ENCODE data around the gene RAD9A.

RAD9A gene

GRCh38 chr11:67366961-67367760 is 24.6 kb upstream of the RAD9A start:
- H3K4me3 Mint-ChIP-seq, result no peak overlapping the region
- no peak overlapping the region for H3K27ac Mint-ChIP-seq
- H3K27me3 Mint-ChIP-seq, result peaks cover 34% of the 10 kb centered on the region
- H3K9me3 Mint-ChIP-seq, result no peaks in the 10 kb centered on the region
- H3K4me1 Mint-ChIP-seq (ENCODE audit: low read depth), result peaks cover 85% of the 10 kb centered on the region
- peaks cover 15% of the 10 kb centered on the region for H3K36me3 Mint-ChIP-seq (ENCODE audit: low read depth)
- intact Hi-C loops (cut with micrococcal nuclease), result no loop called here

- Mint-ChIP-seq H3K36me3 (ENCODE audit: low read depth) (peaks cover 15% of the 10 kb centered on the region), H3K27ac (no peak overlapping the region), H3K4me1 (ENCODE audit: low read depth) (peaks cover 85% of the 10 kb centered on the region), H3K9me3 (no peaks in the 10 kb centered on the region), H3K27me3 (peaks cover 34% of the 10 kb centered on the region), H3K4me3 (no peak overlapping the region)
- intact Hi-C loops (cut with micrococcal nuclease), result no loop called here
Observed at GRCh38 chr11:67367761-67368227, 24.0 kb upstream of the RAD9A start.

GRCh38 chr11:67368621-67369020 is 23.2 kb upstream of the RAD9A start:
- H3K4me1 Mint-ChIP-seq (ENCODE audit: low read depth), result peaks cover 81% of the 10 kb centered on the region
- H3K27me3 Mint-ChIP-seq, result peaks cover 34% of the 10 kb centered on the region
- H3K4me3 Mint-ChIP-seq, result no peak overlapping the region
- H3K27ac Mint-ChIP-seq, result no peak overlapping the region
- H3K9me3 Mint-ChIP-seq, result no peaks in the 10 kb centered on the region
- intact Hi-C loops (cut with micrococcal nuclease), result no loop called here
- H3K36me3 Mint-ChIP-seq (ENCODE audit: low read depth), result peaks cover 15% of the 10 kb centered on the region

GRCh38 chr11:67369275-67369674 is 22.5 kb upstream of the RAD9A start:
- no peaks in the 10 kb centered on the region for H3K9me3 Mint-ChIP-seq
- no peak overlapping the region for H3K4me3 Mint-ChIP-seq
- H3K27me3 Mint-ChIP-seq, result peaks cover 34% of the 10 kb centered on the region
- peaks cover 15% of the 10 kb centered on the region for H3K36me3 Mint-ChIP-seq (ENCODE audit: low read depth)
- intact Hi-C loops (cut with micrococcal nuclease), result no loop called here
- no peak overlapping the region for H3K27ac Mint-ChIP-seq
- H3K4me1 Mint-ChIP-seq (ENCODE audit: low read depth), result peaks cover 83% of the 10 kb centered on the region

DNA sequence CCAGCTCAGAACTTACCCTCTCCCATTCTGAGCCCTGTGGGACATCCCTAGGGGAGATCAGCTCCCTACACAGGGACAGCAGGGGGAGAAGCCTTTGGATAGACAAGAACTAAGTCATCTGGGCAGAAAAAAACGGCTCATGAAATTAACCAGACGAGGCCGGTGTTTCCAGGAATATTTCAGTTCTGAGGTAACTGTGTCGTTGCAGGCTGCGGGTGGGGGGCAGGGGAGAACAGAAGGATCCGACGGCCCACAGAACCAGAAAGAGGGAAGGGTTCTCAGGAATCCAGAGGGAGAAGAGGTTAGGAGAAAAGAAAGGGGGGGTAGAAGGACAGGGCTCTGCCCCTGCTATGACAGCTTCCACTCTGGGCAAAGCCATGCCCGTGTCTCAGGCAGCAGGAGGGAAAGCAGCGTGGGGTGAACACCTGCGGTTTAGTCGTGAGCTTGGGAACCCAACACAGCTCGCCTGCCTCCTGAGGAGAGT is 21.9 kb upstream of the RAD9A start:
- intact Hi-C loops (cut with micrococcal nuclease), result no loop called here
- H3K27me3 Mint-ChIP-seq, result peaks cover 37% of the 10 kb centered on the region
- peaks cover 84% of the 10 kb centered on the region for H3K4me1 Mint-ChIP-seq (ENCODE audit: low read depth)
- H3K4me3 Mint-ChIP-seq, result no peak overlapping the region
- H3K27ac Mint-ChIP-seq, result no peak overlapping the region
- H3K9me3 Mint-ChIP-seq, result no peaks in the 10 kb centered on the region
- H3K36me3 Mint-ChIP-seq (ENCODE audit: low read depth), result peaks cover 10% of the 10 kb centered on the region

DNA sequence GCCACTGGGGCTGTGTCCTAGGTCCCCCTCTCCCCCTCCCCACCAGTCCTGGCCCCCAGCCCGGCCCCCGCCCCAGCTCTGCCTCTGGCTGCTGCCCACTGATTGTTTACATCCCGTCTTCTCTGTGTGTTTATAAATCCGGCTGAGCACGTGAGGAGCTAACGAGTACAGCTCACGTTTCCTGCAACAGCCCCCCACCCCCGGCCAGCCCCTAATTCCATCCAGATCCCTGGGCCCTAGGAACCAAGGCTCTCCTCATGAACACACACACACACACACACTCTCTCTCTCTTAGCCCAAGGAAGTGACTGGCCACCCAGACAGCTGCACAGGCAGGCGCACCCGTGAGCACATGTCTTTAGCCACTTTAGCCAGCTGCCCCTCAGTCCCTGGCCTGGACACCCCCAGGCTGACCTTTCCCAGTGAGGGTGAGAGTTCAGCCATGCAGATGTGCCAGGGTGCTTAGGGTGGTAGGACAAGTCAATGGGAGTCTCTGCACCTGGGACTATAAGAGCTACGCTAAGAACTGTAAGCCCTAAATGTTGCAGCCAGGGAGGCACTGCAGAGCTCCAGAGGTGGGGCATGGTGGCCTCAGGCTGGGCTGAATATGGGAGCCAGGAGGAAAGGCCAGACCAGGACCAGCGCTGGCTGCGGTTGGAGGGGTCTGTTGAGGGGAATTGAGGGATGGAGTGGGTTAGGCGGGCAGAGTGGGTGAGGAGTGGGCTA is 21.3 kb upstream of the RAD9A start:
- Mint-ChIP-seq H3K27me3 (peaks cover 39% of the 10 kb centered on the region), H3K9me3 (no peaks in the 10 kb centered on the region), H3K4me3 (no peak overlapping the region), H3K27ac (peak overlapping the region; percentile 29), H3K36me3 (ENCODE audit: low read depth) (peaks cover 3% of the 10 kb centered on the region), H3K4me1 (ENCODE audit: low read depth) (peaks cover 82% of the 10 kb centered on the region)
- intact Hi-C loops (cut with micrococcal nuclease), result no loop called here

DNA sequence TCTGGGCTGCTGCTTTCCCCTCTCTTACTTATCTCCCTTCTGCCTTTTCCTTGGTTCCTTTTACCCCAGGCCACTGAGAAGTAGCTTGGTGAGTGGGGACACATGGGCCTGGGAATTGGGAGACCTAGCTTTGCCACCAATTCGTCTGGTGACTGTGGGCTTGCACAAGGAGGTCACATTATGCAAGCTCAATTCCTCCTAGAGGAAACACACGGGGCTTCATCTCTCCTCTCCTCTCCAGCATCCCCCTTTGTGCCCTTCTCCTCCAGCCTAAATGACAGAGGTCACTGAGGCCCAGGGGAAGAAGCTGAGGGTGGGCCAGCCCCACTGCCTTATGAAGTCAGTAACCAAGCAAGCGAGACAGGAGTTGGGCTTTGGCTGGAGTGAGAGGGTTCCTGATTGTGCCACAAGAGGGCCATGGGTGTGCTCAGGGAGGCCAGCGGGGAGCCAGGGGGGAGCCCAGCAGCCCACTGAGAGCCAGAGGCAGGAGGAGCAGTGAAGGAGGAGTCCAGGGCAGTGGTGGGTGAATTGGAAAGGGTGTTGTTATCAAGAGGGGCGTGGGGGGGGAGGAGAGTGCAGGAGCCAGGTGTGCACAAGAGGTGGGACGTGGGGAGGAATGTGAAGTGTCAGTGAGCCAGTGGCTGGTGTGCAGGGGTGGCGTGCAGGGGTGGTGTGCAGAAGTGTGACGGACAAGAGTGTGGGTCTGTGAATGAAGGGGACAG is 20.4 kb upstream of the RAD9A start:
- Mint-ChIP-seq H3K27ac (peak overlapping the region; percentile 57), H3K4me3 (peak overlapping the region; percentile 70), H3K27me3 (peaks cover 40% of the 10 kb centered on the region), H3K36me3 (ENCODE audit: low read depth) (no peaks in the 10 kb centered on the region), H3K4me1 (ENCODE audit: low read depth) (peaks cover 82% of the 10 kb centered on the region), H3K9me3 (no peaks in the 10 kb centered on the region)
- intact Hi-C loops (cut with micrococcal nuclease), result no loop called here

- intact Hi-C loops (cut with micrococcal nuclease), result no loop called here
- Mint-ChIP-seq H3K4me1 (ENCODE audit: low read depth) (peaks cover 77% of the 10 kb centered on the region), H3K9me3 (no peaks in the 10 kb centered on the region), H3K4me3 (peak overlapping the region; percentile 70), H3K27me3 (peaks cover 41% of the 10 kb centered on the region), H3K27ac (peak overlapping the region; percentile 57), H3K36me3 (ENCODE audit: low read depth) (no peaks in the 10 kb centered on the region)
Observed at GRCh38 chr11:67371911-67372320, 19.9 kb upstream of the RAD9A start.

DNA sequence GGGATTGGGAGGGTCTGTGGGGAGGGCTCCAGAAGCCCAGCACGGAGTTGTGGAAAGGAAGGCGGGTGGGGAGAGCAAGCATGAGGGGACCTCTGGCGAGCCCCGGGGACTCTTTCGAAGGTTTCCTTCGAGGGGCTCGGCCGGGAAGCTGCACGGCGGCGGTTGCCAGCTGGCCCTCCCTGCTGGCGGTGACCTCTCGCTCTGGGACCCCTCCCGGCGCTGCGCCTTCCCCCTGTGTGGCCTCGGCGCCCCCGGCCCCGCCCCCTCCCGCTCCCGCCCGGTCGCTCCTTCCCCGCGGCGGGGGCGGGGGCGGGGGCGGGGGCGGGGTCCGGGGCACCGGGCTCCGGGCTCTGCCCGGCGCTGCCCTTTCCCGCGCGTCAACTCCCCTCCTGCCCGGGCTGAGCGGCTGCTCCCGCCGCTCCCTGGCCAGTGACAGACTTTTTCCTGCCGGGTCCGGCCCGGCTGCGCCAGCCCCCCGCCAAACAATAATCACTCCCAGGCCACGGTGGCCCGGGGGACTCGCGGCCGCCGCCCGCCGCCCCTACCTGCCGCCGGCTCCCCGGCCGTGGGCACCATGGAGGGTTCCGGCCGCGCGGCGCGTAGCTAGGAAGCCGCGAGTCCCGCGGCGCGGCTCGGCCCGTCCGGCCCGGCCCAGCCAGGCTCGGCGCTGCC is 19.3 kb upstream of the RAD9A start:
- Mint-ChIP-seq H3K4me3 (peak overlapping the region; percentile 70), H3K36me3 (ENCODE audit: low read depth) (no peaks in the 10 kb centered on the region), H3K27ac (peak overlapping the region; percentile 57), H3K27me3 (peaks cover 39% of the 10 kb centered on the region), H3K4me1 (ENCODE audit: low read depth) (peaks cover 73% of the 10 kb centered on the region), H3K9me3 (no peaks in the 10 kb centered on the region)
- intact Hi-C loops (cut with micrococcal nuclease), result no loop called here

DNA sequence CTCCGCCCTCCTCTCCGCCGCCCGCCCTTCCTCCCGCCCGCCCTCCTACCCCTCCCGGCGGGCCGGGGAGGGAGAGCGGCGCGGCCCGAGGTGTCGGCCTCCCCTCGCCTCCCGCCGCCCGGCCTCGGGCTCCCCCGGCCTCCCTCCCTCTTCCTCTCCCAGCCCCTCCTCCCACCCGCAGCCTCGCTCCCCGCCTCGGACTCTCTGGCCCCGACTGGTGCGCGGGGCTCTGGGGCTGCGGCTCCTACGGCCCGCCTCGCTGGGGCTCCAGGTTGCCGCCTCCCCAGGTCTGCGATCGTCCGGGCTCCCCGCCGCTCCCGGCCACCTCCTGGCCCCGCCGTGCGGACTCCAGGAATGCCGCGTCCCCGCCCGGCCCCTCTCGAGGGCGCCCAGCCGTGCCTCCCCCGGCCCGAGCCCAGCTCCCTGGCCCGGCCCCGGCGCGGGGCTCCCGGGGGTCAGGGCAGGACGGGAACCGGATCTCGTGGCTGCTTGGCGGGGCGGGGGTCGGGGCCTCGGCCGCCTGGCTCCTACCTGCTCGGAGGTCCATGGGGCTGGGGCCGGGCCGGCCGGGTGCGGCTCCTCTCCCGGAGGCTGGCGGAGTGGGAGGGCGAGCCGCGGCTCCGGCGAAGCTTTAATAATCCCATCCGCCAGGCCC is 18.7 kb upstream of the RAD9A start, which contains the start of gene CLCF1:
Gene CLCF1 (minus strand): TSS at position 606 of the 655 bp plus-strand sequence. CDS start 59 bp downstream, at position 547.
- intact Hi-C loops (cut with micrococcal nuclease), result loop anchor here (1.0 kb wide), 1 partner anchor 16 kb away; no protein-coding TSS in a partner anchor
- no peaks in the 10 kb centered on the region for H3K9me3 Mint-ChIP-seq
- H3K27ac Mint-ChIP-seq, result peak within 1 kb of the TSS; percentile 74
- peaks cover 32% of the 10 kb centered on the region for H3K27me3 Mint-ChIP-seq
- H3K4me3 Mint-ChIP-seq, result peak within 1 kb of the TSS; percentile 75
- H3K36me3 Mint-ChIP-seq (ENCODE audit: low read depth), result no peaks in the 10 kb centered on the region
- peaks cover 66% of the 10 kb centered on the region for H3K4me1 Mint-ChIP-seq (ENCODE audit: low read depth)

GRCh38 chr11:67373648-67374570 is 17.9 kb upstream of the RAD9A start:
- Mint-ChIP-seq H3K27ac (peak overlapping the region; percentile 74), H3K27me3 (peaks cover 29% of the 10 kb centered on the region), H3K9me3 (no peaks in the 10 kb centered on the region), H3K36me3 (ENCODE audit: low read depth) (no peaks in the 10 kb centered on the region), H3K4me3 (peak overlapping the region; percentile 75), H3K4me1 (ENCODE audit: low read depth) (peaks cover 66% of the 10 kb centered on the region)
- intact Hi-C loops (cut with micrococcal nuclease), result loop anchor here (1.0 kb wide), 1 partner anchor 17 kb away; no protein-coding TSS in a partner anchor

Measured in dendritic cell treated with granulocyte-macrophage colony-stimulating factor and Interleukin-4, amounts not matched to agents 40 ng/mL and 50 ng/mL, for 4 days (primary cell).